DOHH2 (cell line): ENCODE measurements around the gene DPP6.

Source experiments
- H3F3A ChIP-seq: fragments of 200-600 bp; sonication (generic), shearing (Covaris generic); 2 replicates; pipeline ENCODE4 v1.6.0; 2016; ENCODE audit warnings: antibody characterized with exemption, mild to moderate bottlenecking; ENCODE audit not compliant: control insufficient read depth, insufficient read depth
- H3K27ac ChIP-seq: fragments of 200-600 bp; sonication (generic); 2 replicates; pipeline ENCODE4 v1.5.1; 2014; ENCODE audit warnings: low read depth, mild to moderate bottlenecking, low read length, moderate library complexity
- H3K27me3 ChIP-seq: fragments of 200-600 bp; sonication (generic); 2 replicates; pipeline ENCODE4 v1.6.1; 2014; ENCODE audit warnings: mild to moderate bottlenecking, low read length, mixed read lengths; ENCODE audit not compliant: control insufficient read depth
- H3K36me3 ChIP-seq: fragments of 200-600 bp; sonication (generic); 2 replicates; pipeline ENCODE4 v1.6.1; 2014; ENCODE audit warnings: mild to moderate bottlenecking, low read length, moderate library complexity, mixed read lengths; ENCODE audit not compliant: control insufficient read depth
- H3K4me1 ChIP-seq: fragments of 200-600 bp; sonication (generic); 2 replicates; pipeline ENCODE4 v1.6.1; 2014; ENCODE audit warnings: mild to moderate bottlenecking, low read length, mixed read lengths; ENCODE audit not compliant: control insufficient read depth
- H3K4me2 ChIP-seq: fragments of 200-600 bp; sonication (generic); 2 replicates; pipeline ENCODE4 v1.6.0; 2014; ENCODE audit warnings: mild to moderate bottlenecking, low read length, moderate library complexity
- H3K4me3 ChIP-seq: fragments of 200-600 bp; sonication (generic); 2 replicates; pipeline ENCODE4 v1.5.1; 2014; ENCODE audit warnings: mild to moderate bottlenecking, low read length, mixed read lengths
- H3K79me2 ChIP-seq: fragments of 200-600 bp; sonication (generic); 2 replicates; pipeline ENCODE4 v1.6.1; 2014; ENCODE audit warnings: mild to moderate bottlenecking, low read length, mixed read lengths; ENCODE audit not compliant: control insufficient read depth
- H3K9me2 ChIP-seq: fragments of 200-600 bp; sonication (generic); replicated peaks from 2 replicates; pipeline ENCODE4 v1.6.1; 2014; ENCODE audit warnings: mild to moderate bottlenecking, low read length, mixed read lengths; ENCODE audit not compliant: control insufficient read depth
- H3K9me3 ChIP-seq: fragments of 200-600 bp; sonication (generic); 2 replicates; pipeline ENCODE4 v1.6.1; 2014; ENCODE audit warnings: antibody characterized with exemption, low read length, mixed read lengths; ENCODE audit not compliant: control insufficient read depth, insufficient read depth
- H4K20me1 ChIP-seq: fragments of 200-600 bp; sonication (generic); 2 replicates; pipeline ENCODE4 v1.6.0; 2014; ENCODE audit warnings: low read depth, mild to moderate bottlenecking, antibody characterized with exemption, low read length, moderate library complexity; ENCODE audit not compliant: control insufficient read depth, insufficient read depth
- EZH2phosphoT487 ChIP-seq: fragments of 200-600 bp; sonication (generic); IDR thresholded peaks from 2 replicates; pipeline ENCODE4 v1.6.1; 2017; ENCODE audit warnings: borderline replicate concordance, mild to moderate bottlenecking, antibody characterized with exemption, low read length, moderate library complexity, mixed read lengths
- TF ChIP-seq, protein P1 (sequence below): fragments of 200-600 bp; sonication (generic); IDR thresholded peaks from one replicate; pipeline ENCODE4 v1.5.1; 2014; ENCODE audit warnings: antibody characterized with exemption, mild to moderate bottlenecking, low read depth, low read length; ENCODE audit not compliant: poor library complexity, severe bottlenecking

Gene DPP6

DNA sequence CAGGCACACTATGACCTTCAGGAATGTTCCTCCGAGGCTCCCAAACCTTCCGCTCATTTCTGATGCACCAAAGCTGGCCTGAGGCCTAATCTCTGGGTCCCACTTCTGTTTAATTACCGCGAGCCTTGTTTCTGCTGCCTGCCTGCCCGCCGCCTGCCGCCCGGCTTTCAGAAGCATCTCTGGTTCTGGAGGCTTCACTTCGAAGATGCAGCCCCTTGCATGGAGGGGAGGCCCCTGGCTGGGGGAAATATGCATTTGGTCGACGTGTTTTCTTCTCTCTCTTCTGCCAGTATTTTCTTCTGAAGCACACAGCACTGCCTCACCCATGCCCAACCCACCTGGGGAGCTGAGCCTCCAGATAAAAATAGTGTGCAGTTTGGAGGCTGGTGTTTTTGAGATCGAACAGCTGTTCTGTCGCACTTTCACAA is 783.8 kb downstream of the DPP6 start:
- H3K79me2 ChIP-seq = no peaks in the 10 kb centered on the region
- H3K4me2 ChIP-seq = no peak overlapping the region
- no peaks in the 10 kb centered on the region for H3K4me1 ChIP-seq
- H3K27me3 ChIP-seq = no peaks in the 10 kb centered on the region
- peaks cover 7% of the 10 kb centered on the region; the same call in 1 of the 2 replicates for H3K9me3 ChIP-seq
- H3F3A ChIP-seq = no peaks in the 10 kb centered on the region
- TF ChIP-seq EZH2phosphoT487 = no peak
- TF ChIP-seq, protein P1, sequence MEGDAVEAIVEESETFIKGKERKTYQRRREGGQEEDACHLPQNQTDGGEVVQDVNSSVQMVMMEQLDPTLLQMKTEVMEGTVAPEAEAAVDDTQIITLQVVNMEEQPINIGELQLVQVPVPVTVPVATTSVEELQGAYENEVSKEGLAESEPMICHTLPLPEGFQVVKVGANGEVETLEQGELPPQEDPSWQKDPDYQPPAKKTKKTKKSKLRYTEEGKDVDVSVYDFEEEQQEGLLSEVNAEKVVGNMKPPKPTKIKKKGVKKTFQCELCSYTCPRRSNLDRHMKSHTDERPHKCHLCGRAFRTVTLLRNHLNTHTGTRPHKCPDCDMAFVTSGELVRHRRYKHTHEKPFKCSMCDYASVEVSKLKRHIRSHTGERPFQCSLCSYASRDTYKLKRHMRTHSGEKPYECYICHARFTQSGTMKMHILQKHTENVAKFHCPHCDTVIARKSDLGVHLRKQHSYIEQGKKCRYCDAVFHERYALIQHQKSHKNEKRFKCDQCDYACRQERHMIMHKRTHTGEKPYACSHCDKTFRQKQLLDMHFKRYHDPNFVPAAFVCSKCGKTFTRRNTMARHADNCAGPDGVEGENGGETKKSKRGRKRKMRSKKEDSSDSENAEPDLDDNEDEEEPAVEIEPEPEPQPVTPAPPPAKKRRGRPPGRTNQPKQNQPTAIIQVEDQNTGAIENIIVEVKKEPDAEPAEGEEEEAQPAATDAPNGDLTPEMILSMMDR = no peak
- no peak overlapping the region for H3K4me3 ChIP-seq
- no peak overlapping the region for H3K27ac ChIP-seq
- no peaks in the 10 kb centered on the region for H3K36me3 ChIP-seq
- no peaks in the 10 kb centered on the region for H3K9me2 ChIP-seq
- no peaks in the 10 kb centered on the region for H4K20me1 ChIP-seq

DNA sequence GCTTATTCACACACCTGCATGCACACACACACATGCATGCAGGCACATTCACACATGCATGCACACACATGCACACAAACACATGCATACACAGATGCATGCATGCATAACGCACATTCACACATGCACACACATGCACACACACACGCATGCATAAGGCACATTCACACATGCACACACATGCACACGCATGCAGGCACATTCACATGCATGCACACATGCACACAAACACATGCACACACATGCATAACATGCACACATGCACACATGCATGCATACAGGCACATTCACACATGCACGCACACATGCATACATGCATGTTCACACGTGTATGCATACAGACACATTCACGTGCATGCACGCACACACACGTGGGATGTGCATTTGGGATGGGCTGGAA is 784.9 kb downstream of the DPP6 start:
- Histone ChIP-seq H4K20me1 (no peaks in the 10 kb centered on the region), H3F3A (no peaks in the 10 kb centered on the region), H3K9me2 (no peaks in the 10 kb centered on the region), H3K4me2 (no peak overlapping the region), H3K4me3 (no peak overlapping the region), H3K27me3 (no peaks in the 10 kb centered on the region), H3K36me3 (no peaks in the 10 kb centered on the region), H3K79me2 (no peaks in the 10 kb centered on the region), H3K27ac (no peak overlapping the region), H3K4me1 (no peaks in the 10 kb centered on the region), H3K9me3 (peaks cover 7% of the 10 kb centered on the region; the same call in 1 of the 2 replicates)
- TF ChIP-seq EZH2phosphoT487 = no peak
- TF ChIP-seq, protein P1 = no peak

DNA sequence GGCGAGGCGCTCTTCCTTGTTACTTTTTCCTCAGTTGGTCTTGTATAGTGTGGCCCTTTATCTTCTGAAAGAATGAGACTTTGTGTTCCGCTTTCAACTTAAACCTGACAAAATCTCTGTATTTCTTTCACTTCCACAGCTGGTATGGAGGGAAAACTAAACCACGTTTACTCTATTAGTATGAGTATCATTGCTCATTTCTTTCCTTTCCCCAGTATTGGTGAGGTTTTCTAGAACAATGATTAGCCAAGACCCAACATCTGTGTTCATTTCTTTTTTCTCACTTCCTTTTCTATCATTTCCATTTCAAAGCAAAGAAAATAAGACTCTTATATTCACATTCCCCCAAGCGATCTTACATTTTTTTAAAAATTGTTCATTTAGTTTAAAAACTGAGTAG is 785.4 kb downstream of the DPP6 start:
- Histone ChIP-seq H3K79me2 (no peaks in the 10 kb centered on the region), H3K4me1 (no peaks in the 10 kb centered on the region), H3K27ac (no peak overlapping the region), H3K36me3 (no peaks in the 10 kb centered on the region), H3K4me3 (no peak overlapping the region), H4K20me1 (no peaks in the 10 kb centered on the region), H3K27me3 (no peaks in the 10 kb centered on the region), H3F3A (no peaks in the 10 kb centered on the region), H3K9me2 (no peaks in the 10 kb centered on the region), H3K4me2 (no peak overlapping the region), H3K9me3 (peaks cover 7% of the 10 kb centered on the region; the same call in 1 of the 2 replicates)
- TF ChIP-seq, protein P1 = no peak
- TF ChIP-seq EZH2phosphoT487 = no peak

DNA sequence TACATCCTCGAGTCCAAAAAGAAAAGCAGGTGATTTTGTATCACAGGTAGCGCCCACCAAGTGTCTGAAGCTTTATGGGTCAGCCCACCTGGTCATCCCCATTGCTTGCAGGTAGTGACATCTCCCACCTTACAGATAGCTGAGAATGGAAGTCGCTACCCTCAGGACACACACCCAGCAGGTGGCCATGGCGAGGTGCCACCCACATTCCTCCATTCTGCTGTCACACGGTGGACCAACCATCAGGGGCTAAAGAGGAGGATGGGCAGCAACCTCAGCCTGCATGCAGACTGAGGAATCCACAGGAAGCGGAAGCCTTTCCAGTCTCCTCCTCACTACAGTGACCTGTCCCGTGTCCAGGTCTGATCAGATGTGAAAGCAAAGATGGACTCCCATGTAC is 787.9 kb downstream of the DPP6 start:
- peaks cover 7% of the 10 kb centered on the region; the same call in 1 of the 2 replicates for H3K9me3 ChIP-seq
- no peaks in the 10 kb centered on the region for H3K79me2 ChIP-seq
- H3F3A ChIP-seq = no peaks in the 10 kb centered on the region
- no peaks in the 10 kb centered on the region for H3K36me3 ChIP-seq
- H3K9me2 ChIP-seq = no peaks in the 10 kb centered on the region
- no peak overlapping the region for H3K27ac ChIP-seq
- no peak for TF ChIP-seq EZH2phosphoT487
- TF ChIP-seq, protein P1 = no peak
- no peaks in the 10 kb centered on the region for H4K20me1 ChIP-seq
- H3K4me2 ChIP-seq = no peak overlapping the region
- H3K27me3 ChIP-seq = no peaks in the 10 kb centered on the region
- no peaks in the 10 kb centered on the region for H3K4me1 ChIP-seq
- no peak overlapping the region for H3K4me3 ChIP-seq
